ENCODE results near the gene IFI27L2.

IFI27L2 gene

DNA sequence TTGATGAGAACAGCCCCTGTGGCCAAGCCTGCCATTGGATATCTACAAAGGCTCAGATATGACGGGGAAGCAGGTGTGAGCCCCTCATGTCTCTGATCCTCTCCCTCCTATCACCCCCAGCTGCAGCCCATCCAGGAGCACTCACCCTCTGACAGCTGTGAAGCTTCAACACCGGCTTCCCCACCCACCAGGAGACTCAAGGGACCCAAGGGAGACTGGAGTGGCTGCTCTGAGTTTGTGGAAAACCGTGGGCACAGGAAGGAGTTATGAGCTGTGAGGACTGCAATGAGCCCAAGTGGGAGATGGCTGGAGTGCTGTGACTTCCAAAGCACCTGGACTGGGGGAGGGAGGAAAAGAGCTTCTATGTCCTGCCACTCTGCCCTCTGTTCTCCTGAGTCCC is 7.9 kb downstream of the IFI27L2 start:
- FAIRE-seq = no peak

- FAIRE-seq = no peak
Observed at GRCh38 chr14:94120667-94121340, 8.6 kb downstream of the IFI27L2 start.

- no peak for FAIRE-seq
Observed at GRCh38 chr14:94119071-94119470, 10.3 kb downstream of the IFI27L2 start.

DNA sequence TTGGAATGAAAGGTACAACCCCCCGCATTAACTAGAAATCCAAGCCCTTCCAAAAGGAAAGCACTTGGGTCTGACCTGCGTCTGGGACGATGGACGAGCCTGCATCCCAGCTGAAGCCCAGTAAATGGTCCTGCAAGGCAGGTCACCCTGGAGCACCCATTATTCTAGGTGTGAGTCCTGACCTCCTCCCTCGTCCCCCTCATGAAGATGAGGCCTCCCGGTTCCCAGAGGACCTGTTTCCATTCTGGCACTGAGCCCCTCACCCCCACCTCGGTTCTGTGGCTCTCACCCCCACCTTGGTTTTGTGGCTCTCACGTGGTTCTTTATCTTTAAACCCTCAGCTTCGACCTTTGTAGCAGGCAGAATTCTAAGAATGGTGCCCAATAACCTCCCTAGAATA is 11.5 kb downstream of the IFI27L2 start:
- no peak for FAIRE-seq

DNA sequence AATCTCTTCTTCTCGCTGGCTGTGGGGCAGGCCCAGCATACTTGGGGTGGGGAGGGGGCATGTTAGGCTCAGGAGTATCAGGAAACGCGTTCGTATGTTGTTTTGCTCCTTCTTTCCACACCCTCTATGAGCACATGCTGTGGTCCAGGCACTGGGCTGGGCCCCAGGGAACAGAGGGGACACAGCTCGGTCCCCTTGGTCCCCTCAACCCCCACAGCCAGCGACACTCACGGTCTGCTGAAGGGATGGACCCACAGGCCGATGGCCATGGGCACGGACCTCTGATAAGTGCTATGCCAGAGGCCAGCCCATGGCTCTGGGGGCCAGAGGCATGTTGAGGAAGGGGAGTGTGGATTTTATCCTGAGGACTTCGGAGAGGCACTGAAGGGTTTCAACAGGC is 12.7 kb downstream of the IFI27L2 start:
- no peak for FAIRE-seq

DNA sequence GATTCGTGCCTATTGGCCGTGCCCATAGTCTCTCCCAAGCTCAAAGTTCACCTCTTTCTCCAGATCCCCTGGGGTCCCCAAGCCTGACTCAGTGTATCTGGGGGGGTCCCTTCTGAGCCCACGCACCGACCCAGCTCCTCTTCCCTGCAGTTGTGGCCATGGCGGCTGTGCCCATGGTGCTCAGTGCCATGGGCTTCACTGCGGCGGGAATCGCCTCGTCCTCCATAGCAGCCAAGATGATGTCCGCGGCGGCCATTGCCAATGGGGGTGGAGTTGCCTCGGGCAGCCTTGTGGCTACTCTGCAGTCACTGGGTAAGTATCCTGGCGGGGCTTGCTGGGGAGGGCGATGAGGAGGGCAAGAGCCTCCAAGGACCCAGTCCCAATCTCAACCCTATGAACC is 13.8 kb downstream of the IFI27L2 start:
- no peak for FAIRE-seq

GRCh38 chr14:94115058-94115591 is 14.3 kb downstream of the IFI27L2 start:
- no peak for FAIRE-seq

- no peak for FAIRE-seq
Observed at GRCh38 chr14:94114589-94115057, 14.8 kb downstream of the IFI27L2 start.

- no peak for FAIRE-seq
Observed at GRCh38 chr14:94113908-94114588, 15.4 kb downstream of the IFI27L2 start.

- no peak for FAIRE-seq
Observed at GRCh38 chr14:94113490-94113889, 15.9 kb downstream of the IFI27L2 start.

- FAIRE-seq = no peak
Observed at GRCh38 chr14:94113073-94113472, 16.3 kb downstream of the IFI27L2 start.

DNA sequence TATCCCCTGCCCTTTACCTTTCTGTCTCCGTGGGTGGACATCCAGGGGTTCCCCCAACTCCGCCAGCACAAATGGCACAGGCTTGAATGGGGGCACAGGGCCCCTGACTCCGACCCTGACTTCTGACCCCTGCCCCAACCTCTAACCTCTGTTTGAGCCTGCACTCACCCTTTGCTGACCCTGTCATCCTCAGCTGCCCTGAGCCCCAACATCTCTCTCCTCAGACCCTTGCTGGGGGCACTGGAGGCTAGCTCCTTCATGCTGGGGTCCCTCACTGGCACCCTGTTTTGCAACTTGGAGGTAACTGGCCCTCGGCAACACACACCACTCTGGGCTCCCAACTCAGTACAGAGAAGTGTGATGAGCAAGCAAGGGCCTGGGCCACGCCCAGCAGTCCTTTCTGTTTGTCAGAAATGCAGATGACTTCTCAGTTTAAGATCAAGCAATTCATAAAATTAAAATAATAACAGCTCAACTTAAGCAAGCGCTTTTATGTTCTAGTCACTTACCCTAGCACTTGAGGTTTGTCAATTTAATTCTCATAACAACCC is 16.8 kb downstream of the IFI27L2 start:
- no peak for FAIRE-seq

DNA sequence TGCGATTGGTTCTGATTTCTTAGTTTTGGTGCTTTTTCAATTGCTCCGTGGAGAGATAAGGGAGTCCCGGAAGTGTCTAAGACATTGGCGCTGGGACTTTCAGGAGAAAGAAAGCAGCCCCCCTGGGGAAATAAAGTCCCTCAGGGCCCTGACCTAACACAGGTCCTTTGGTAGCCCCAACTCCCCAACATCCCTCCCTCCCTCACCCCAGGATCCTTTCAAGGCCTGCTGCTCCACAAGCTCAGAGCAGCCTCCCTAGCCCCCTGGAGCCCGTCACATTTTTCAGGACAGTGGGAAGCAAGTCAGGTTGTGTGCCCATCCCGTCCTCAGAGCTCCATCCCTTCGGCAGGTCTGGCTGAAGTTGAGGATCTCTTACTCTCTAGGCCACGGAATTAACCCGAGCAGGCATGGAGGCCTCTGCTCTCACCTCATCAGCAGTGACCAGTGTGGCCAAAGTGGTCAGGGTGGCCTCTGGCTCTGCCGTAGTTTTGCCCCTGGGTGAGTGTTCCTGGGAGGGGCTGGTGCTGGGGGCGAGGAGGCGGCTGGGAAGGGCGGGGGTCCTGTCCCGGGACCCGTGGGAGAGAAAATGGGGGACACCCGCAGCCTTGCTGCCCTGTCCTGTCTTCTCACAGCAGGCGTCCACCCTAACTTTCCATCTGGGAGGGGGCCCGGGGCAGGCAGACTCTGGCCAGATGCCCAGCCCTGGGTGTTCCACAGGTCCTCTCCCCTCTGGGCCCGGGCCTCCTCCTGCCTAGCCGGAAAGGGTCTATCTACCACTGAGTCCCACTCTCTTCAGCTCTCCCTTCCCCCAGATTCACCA is 17.9 kb downstream of the IFI27L2 start:
- no peak for FAIRE-seq

GRCh38 chr14:94110552-94111181 is 18.7 kb downstream of the IFI27L2 start, which contains the start of gene IFI27:
TSS of gene IFI27 (plus strand) at chr14:94110736.
- FAIRE-seq = no peak

DNA sequence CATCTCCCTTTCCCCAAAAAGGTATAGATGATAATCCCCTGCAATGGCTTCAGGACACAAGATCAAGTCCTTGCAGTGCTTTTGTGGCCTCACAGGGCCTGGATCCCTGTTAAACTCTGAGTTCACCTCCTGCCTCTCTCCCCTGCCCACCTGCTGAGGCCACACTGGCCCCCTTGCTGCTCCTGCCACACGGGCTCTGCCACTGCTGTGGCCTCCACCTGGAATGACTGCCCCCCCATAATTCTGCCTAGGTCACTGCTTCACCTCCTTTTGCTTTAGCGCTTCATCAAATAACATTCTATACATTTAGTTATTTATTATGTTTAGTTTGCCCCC is 19.5 kb downstream of the IFI27L2 start:
- FAIRE-seq = no peak

DNA sequence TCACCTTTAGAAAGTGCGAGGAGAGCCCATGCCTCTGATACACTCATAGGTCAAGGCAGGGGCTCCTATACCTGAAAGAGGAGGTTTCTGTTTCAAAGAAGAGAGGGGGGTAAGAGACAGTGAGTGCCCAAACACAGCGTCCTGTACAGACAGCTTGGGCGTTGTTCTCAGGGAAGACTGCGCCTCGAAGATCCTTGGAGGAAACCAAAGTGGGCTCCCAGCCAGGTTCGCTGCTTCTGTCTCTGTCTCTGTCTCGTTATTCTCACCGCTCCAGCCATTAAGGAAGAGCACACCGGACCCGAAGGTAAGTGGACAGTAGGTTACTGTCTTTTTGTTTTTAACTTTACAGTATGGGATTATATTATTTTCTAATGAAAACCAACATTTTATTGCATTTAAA is 24.7 kb downstream of the IFI27L2 start:
- FAIRE-seq = no peak

DNA sequence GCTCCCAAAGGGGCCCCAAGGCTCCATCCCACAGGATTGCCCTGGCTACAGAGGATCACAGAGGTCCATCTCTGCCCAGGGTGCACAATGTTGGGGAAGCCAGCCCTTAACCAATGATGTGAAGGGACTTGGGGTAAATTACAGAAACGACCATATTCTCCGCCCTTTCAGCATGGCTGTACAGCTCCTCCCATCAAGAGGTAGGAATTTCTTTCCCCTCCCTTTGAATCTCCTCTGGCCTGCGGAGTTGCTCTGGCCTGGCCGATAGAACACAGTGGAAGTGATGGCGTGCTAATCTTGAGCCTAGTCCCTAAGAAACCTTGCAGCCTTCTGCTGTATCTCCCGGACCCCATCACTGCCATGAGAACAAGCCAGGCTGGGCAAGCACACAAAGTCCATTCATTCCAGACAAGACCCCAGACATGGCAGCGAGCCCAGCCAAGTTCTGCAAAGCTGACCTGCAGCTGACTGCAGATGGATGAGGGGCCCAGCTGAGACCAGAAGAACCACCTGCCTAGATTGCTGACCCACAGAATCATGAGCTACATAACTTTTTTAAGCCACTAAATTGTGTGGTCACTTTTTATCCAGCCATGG is 25.8 kb downstream of the IFI27L2 start:
- FAIRE-seq = no peak

GRCh38 chr14:94102768-94103482 is 26.5 kb downstream of the IFI27L2 start:
- no peak for FAIRE-seq

DNA sequence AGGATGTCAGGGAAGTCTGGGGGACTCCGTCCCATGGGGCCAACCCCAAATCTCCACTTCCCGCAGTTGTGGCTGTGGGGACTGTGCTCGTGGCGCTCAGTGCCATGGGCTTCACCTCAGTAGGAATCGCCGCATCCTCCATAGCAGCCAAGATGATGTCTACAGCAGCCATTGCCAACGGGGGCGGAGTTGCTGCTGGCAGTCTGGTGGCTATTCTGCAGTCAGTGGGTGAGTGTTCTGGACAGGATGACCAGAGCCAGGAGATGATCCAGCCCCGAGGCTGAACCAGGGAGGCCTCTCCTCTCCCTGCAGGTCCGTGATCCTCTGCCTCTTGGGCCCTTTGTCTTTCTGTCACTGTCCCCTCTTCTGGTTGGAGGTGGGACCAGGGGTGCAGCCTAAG is 27.7 kb downstream of the IFI27L2 start:
- FAIRE-seq = no peak

GRCh38 chr14:94100847-94101246 is 28.6 kb downstream of the IFI27L2 start:
- no peak for FAIRE-seq

DNA sequence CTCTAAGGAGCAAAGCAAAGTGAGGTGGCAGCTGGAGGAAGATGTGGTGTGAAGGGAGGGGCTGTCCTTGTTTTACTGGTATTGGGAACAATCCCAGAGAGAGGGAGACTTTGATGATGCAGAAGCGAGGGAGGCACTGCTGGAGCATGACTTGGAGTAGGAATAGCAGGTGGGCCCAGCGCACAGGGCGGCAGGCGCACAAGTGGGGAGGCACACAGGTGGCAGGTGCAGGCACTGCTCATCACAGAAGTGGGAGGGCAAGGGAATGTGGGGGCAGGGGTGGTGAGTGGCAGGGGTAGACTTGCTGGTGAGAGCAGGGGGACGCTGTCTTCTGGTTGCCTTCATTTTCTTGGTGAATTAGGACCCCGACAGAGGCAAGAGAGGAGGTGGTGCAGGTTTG is 30.4 kb downstream of the IFI27L2 start:
- FAIRE-seq = no peak

All from G401.6 (cell line).